Measurements from ENCODE around the gene BAZ1B.
A peak's percentile ranks its signal among the peaks of the same experiment; 100 is the strongest.
"Not testable (repeated sequence)": the region's sequence is repeated elsewhere in the genome, so short reads cannot be mapped to it uniquely, and the experiment has no call there.

BAZ1B gene

DNA sequence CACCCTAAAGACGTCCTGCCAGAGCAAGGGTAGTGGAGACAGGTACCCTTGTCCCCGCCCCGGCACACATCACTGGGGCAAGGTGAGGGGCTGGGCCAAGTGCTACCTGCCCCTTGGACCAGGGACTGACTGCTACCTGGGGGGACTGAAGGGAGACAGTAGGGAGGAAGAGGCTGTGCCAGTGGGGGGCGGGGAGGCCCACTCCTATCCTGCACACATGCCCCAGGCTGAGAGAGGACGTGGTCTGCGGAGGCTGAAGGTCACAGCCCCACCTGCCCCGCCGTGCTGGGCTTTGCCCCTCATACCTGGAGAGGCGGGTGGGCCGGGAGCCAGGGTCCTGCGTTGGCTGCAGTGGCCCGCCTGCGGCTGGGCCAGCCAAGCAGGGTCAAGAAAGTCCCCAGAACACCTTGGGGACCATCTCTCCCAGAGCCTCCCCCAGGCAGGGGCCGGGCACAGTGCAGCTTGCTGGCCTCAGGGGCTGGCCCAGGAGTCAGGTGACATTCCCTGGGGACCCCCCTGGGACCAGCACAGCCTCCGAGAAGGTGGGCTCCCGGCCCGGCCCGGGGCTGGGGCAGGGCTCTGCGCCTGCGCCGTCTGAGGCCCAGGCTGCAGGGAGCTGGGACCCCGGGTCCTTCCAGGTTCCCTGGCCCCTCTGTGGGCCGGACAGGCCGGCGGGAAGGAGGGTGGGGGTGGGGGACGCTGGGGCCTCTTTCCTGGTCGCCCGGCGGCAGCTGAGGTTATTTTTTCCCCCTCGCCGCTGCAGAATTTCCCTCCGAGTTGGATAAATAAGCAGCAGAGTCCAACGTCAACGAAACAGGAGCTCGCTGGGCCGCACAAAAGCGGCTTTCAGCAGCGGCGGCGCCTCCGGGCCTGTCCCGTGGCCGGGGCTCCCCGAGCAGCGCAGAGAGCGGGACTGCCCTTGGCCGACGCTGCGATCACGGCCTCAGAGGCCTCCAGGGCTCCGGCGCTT, 98.3 kb downstream of the BAZ1B start:
- peak; percentile 78 for DNase-seq

DNA sequence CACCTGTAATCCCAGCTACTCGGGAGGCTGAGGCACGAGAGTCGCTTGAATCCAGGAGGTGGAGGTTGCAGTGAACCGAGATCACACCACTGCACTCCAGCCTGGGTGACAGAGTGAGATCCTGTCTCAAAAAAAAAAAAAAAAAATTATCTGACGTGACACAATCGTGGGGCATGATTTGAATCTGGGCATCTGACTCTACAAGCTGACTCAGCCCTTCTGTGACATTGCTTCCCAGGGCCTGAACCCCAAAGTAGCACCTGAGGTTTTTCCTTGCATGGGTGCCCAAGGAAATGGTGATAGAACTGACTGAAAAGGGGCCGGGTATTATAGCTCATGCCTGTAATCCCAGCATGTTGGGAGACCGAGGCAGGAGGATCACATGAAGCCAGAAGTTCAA, 101.5 kb downstream of the BAZ1B start:
- DNase-seq = not testable (repeated sequence)

DNA sequence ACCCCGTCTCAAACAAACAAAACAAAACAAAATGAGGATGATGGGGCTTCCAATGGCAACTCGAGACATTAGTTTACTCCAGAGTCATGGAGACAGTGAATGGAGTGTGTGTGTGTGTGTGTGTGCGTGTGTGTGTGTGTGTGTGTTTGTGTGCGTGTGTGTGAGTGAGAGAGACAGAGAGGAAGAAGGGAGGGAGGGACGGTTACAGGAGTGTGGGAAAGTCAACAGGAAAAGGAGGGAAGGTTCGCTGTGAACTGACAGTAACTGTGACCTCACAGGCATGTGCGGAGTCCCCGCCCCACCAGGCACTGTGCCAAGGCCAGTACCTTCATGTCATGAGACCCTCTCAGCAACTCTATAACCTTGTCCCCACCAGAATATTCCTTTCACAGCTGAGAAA, 102.1 kb downstream of the BAZ1B start:
- peak; percentile 60 for DNase-seq

DNA sequence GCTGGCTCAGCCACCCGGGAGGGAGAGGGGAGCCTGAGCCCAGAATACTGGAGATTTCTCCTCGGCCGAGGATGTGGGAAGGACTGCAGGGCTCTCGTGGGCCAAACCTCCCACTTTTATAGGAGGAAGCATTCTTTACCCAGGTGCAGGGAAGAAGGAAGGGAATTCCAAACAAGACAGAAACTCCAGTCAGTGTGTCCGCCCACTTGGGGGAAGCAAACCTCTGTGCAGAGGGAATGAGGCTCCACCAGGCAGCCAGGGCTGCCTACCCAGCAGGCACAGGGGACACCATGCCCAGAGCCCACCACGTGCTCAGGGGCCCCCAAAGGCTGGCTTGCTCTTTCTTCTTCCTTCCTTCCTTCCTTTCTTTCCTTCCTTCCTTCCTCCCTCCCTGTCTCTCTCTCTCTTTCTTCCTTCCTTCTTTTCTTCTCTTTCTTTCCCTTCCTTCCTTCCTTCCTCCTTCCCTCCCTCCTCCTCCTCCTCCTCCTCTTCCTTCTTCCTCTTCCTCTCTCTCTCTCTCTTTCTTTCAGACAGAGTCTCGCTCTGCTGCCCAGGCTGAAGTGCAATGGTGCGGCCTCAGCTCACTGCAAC, 103.9 kb downstream of the BAZ1B start:
- no peak for DNase-seq

DNA sequence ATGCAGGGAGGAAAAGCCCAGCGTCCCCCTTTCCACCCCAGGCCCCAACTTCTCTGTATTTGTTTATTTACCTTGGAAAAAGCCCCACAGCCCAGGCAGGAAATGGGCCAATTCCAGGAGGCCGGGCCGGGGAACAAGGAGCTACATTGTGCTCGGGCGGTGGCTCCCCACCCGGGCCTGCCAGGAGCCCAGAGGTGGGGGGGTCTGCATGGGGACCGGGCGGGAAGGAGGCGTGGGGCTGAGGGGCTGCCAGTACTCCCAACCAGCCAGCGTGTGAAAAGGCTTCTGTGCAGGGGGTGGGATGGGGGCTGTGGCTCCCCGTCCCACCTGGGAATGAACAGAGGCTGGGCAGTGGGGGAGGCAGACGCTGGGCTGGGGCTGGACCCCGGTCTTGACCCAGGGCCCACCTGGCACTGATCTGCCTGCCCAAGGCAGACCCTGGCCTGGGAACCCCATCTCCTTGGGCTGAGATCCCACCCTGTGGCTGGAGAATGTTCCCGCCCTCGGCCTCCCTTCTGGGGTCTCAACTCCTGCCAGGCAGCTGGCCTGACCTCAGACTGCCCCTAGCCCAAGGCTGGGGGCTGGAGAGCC, 111.5 kb downstream of the BAZ1B start:
- peak; percentile 88 for DNase-seq

DNA sequence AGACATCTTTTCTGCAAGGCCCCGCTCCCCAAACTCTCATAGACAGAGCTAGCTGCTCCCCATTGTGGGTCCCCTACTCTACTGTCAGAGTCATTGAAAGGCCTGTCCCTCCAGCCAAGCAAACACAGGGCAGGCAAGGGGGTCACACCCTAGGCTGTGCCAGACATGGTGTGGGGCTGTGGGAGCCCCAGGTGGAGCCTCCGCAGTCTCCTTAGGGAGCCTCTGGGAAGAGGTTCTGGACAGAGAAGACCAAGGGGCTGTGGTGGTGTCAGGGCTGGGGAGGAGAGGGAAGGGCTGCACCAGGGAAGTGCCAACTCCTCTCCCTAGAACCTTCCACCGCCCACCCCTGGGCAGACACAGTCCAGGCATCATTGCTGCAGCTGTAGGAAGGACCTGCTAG, 117.2 kb downstream of the BAZ1B start:
- not testable (repeated sequence) for DNase-seq

DNA sequence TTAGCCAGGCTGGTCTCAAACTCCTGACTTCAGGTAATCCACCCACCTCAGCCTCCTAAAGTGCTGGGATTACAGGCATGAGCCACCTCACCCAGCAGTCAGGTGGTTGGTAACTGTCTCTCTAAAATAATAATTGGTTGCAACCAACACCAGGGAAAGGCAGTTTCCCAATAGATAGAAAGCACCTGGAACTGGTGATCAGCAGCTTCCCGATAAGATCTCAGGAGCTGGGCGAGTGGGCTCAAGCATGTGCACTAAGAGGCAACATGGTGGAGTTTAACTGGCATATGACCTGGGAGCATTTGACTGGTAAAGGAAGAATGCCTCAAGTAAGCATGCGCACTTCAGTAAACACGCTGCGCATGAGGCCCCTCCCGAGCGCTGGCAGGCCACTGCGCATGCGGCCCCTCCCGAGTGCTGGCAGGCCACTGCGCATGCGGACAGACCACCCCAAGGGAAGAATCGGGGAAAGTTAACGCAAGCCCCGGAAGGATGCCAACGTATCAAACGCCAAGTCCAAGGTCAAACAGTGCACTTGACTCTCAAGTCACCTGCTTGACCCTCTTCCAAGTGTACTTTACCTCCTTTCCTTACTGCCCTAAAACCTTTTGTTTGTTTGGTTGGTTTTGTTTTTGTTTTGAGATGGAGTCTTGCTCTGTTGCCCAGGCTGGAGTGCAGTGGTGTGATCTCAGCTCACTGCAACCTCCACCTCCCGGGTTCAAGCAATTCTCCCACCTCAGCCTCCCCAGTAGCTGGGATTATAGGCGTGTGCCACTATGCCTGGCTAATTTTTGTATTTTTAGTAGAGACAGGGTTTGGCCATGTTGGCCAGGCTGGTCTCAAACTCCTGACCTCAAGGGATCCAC, 122.7 kb downstream of the BAZ1B start:
- DNase-seq = peak; percentile 86

DNA sequence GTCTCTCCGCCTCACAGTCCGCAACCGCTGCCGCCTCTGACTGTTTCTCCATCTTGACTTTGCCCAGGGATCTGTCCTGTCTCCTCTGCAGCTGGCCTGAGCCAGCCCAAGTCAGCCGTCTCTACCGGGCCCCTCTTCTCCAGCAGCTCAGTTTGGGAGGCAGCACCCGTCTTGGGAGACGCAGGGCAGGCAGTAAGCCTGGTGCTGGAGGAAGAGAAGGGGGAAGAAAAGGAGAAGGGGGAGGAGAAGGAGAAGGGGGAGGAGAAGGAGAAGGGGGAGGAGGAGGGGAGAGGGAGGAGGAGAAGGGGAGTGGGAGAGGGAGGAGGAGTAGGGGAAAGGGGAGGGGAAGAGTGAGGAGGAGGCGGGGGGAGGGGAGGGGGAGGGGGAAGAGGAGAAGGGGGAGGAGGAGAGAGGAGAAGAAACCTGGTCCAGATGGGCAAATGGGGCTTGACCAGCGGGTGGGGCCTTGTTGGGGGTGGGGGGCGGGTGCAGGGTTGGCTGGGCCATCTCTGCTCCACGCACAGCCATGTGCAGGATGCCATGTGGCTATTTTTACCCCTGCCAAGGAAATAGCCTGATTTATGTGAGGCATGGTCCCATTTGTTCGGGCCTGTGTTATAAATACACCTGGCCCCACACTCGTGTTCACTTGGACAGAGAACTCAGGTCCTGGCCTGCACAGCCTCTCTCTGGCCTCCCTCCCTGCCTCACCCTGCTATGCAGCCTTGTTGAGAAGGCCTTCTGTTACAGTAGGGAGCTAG, 124.4 kb downstream of the BAZ1B start:
- DNase-seq = peak; percentile 84

DNA sequence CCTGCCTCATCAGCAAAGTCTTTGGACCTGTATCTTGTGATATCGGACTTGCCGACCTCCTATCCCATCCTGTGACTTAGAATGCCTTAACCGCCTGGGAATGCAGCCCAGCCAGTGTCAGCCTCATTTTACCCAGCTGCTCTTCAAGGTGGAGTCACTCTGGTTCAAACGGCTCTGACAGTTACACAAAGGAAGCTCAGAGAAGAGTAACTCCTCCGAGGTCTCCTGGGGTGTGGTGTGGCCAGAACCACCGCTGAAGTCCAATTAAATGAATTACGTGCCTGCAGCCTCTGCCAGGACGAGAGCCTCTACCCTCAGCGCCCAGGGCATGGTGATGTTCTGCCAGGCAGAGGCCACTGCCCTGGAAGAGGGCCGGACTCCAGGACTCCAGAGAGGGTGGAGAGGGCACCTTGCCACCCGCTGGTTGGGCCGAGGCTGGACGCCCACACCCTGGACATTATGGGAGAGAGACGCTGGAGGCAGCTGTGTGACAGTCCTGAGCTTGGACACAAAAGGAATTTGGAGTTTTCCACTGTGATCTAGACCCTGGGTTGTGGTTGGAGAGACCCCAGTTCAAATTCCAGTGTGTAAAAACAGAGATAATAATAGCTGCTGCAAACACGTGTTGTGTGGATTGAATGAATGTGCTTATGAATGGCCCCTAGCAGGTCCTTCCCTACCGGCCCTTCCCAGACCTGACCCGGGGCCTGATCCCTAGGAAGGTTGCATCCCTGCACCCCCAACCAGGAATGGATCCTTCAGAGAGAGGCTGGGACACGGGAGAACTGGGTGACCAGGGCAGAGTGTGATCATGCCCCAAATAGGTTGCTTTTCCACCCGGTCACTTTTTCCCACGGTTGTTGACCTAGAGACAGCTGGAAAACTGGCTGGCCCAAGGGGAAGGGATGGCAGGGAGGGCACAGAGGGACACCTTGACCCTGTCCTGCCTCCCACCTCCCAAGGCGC, 126.3 kb downstream of the BAZ1B start:
- DNase-seq = peak; percentile 40

DNA sequence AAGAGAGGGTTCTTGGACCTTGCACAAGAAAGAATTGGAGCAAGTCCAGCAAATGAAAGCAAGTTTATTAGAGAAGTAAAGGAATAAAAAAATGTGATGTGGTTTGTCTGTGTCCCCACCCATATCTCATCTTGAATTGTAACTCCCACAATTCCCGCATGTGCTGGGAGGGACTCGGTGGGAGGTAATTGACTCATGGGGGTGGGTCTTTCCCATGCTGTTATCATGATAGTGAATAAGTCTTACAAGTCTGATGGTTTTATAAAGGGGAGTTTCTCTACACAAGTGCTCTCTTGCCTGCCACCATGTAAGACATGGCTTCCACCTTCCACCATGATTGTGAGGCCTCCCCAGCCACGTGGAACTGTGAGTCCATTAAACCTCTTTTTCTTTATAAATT, 127.7 kb downstream of the BAZ1B start:
- DNase-seq = no peak

DNA sequence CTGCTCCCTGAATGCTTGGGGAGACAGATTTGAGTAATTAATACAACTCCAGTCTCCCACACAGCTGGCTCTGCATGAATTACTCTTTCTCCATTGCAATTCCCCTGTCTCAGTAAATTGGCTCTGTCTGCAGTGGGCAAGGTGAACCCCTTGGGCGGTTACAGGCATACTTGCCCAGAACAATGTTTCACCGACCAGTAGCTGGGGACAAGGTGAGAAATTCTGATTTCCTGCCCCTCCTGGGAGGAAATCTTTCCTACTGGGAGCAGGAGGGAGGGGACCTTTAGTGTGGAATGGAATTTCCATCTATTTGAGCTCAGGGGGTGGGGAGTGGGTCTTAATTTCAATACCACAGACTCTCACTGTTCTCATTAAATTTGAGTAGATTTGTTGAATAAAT, 130.7 kb downstream of the BAZ1B start:
- DNase-seq = no peak

Measured in left hindlimb (tissue), 1 donor.